HFFc6 (cell line): ENCODE data around the gene GIT2. TPM values are rescaled to one million over a fixed set of nuclear protein-coding genes. Genes with fewer than 3 reads are reported as not detected.

Experiments used
- DNase-seq: peaks from one replicate; pipeline ENCODE4 v3.0.0-alpha.2; 2018
- H3K27ac Mint-ChIP-seq: 2 replicates; pipeline ENCODE4 v1.8.0; 2020; ENCODE audit warnings: mild to moderate bottlenecking, mixed read lengths
- H3K27me3 Mint-ChIP-seq: 2 replicates; pipeline ENCODE4 v1.8.0; 2021; ENCODE audit warnings: mild to moderate bottlenecking, moderate library complexity, mixed read lengths; ENCODE audit not compliant: insufficient read depth
- H3K36me3 Mint-ChIP-seq: 2 replicates; pipeline ENCODE4 v1.8.0; 2021; ENCODE audit warnings: low read depth, mixed read lengths
- H3K4me1 Mint-ChIP-seq: 2 replicates; pipeline ENCODE4 v1.8.0; 2020; ENCODE audit warnings: low read depth, mixed read lengths
- H3K4me3 Mint-ChIP-seq: 2 replicates; pipeline ENCODE4 v1.8.0; 2020; ENCODE audit warnings: mild to moderate bottlenecking, moderate library complexity, mixed read lengths
- H3K9me3 Mint-ChIP-seq: 2 replicates; pipeline ENCODE4 v1.8.0; 2020; ENCODE audit warnings: mild to moderate bottlenecking, mixed read lengths
- CTCF ChIP-seq: fragments of 200-600 bp; sonication (generic); IDR thresholded peaks from 2 replicates; pipeline ENCODE4 v1.5.0; 2021; ENCODE audit warnings: antibody characterized with exemption, mild to moderate bottlenecking
- total RNA-seq, 6 experiments: library from RNA; stranded (reverse); fragmentation: NEBNext Ultra II Directional; extraction: Animal tissue kit (Norgen Biotek cat#: 25700); gene quantifications; 2 replicates in 1 of 6; 3 replicates in 5 of 6; pipeline ENCODE4 v1.2.3, GENCODE V29; 2021

GIT2 gene
- total RNA-seq, 6 experiments from 2014 or later, result 56.9 to 68.8 (median 64.9) TPM

GRCh38 chr12:109880043-109880931, 115.9 kb downstream of the GIT2 start, which contains the start of gene GLTP:
Gene GLTP (minus strand): TSS chr12:109880541. CDS start chr12:109880374, 167 bp downstream.
- no peaks in the 10 kb centered on the region for H3K36me3 Mint-ChIP-seq
- TF ChIP-seq CTCF, result peak; percentile 63
- no peaks in the 10 kb centered on the region for H3K9me3 Mint-ChIP-seq
- H3K4me1 Mint-ChIP-seq, result peaks cover 59% of the 10 kb centered on the region
- H3K4me3 Mint-ChIP-seq, result peak within 1 kb of the TSS; percentile 95
- peak; percentile 62 for DNase-seq
- H3K27me3 Mint-ChIP-seq, result no peaks in the 10 kb centered on the region
- peak within 1 kb of the TSS; percentile 92 for H3K27ac Mint-ChIP-seq

Other genes with a start within 250 kb of the GIT2 start
- 1 to 10 TPM; 1.6 to 2.5 (median 1.9) TPM for gene TRPV4, start 163.0 kb downstream of the GIT2 start, total RNA-seq
- gene GLTP, start 115.8 kb downstream of the GIT2 start, total RNA-seq, result 10 to 100 TPM; 77.4 to 87.9 (median 82.0) TPM
- gene TCHP, start 96.1 kb downstream of the GIT2 start, total RNA-seq, result 10 to 100 TPM; 15.0 to 21.0 (median 18.2) TPM
- gene ANKRD13A, start 3.1 kb upstream of the GIT2 start, total RNA-seq, result 100 to 1,000 TPM; 133 to 150 (median 146) TPM
- 1 to 10 TPM; 4.2 to 5.8 (median 4.6) TPM for gene C12orf76, start 52.2 kb upstream of the GIT2 start, total RNA-seq
- gene IFT81, start 128.0 kb upstream of the GIT2 start, total RNA-seq, result 10 to 100 TPM in 5 of 6 experiments, 1 to 10 TPM in 1; 9.4 to 14.4 (median 12.8) TPM